Adrenal gland (tissue), 12 donors: ENCODE results near the gene PHF3. TPM values are rescaled to one million over a fixed set of nuclear protein-coding genes. Genes with fewer than 3 reads are reported as not detected.
A peak's percentile ranks its signal among the peaks of the same experiment; 100 is the strongest.

Experiments
- DNase-seq, 7 donors: peaks; one replicate each; pipeline ENCODE4 v3.0.0-alpha.2; 2019 to 2020
- H3K27ac ChIP-seq, 5 donors: fragments of 200-600 bp; sonication (generic) in 4 of 5; 1 replicate in 3 of 5; 2 replicates in 2 of 5; pipeline versions ENCODE4 v1.5.1 to v1.8.0; 2016 to 2020; ENCODE audit warnings: mild to moderate bottlenecking in 1 of 5
- H3K27me3 ChIP-seq: fragments of 200-600 bp; 2 replicates; pipeline ENCODE4 v1.8.0; 2021
- H3K36me3 ChIP-seq, 2 donors: fragments of 200-600 bp; replicated peaks in 1 of 2; 1 replicate in 1 of 2; 2 replicates in 1 of 2; pipeline versions ENCODE4 v1.5.1 to v1.8.0; 2018 to 2022
- H3K4me1 ChIP-seq, 2 donors: fragments of 200-600 bp; replicated peaks in 1 of 2; 1 replicate in 1 of 2; 2 replicates in 1 of 2; pipeline versions ENCODE4 v1.5.1 to v1.8.0; 2018 to 2021
- H3K4me3 ChIP-seq, 4 donors: fragments of 200-600 bp; sonication (generic) in 3 of 4; one replicate each; pipeline ENCODE4 v1.5.1; 2016 to 2018
- H3K9me3 ChIP-seq, 3 donors: fragments of 200-600 bp; sonication (generic) in 1 of 3; replicated peaks in 1 of 3; 1 replicate in 2 of 3; 2 replicates in 1 of 3; pipeline versions ENCODE4 v1.5.1 to v1.8.0; 2016 to 2021
- POLR2A ChIP-seq, 2 donors: fragments of 450-650 bp; IDR thresholded peaks; one replicate each; pipeline ENCODE4 v1.6.1; 2017; ENCODE audit warnings: antibody characterized with exemption in 2 of 2, mild to moderate bottlenecking in 2 of 2, moderate library complexity in 1 of 2
- WGBS, 4 donors: extraction: QIAGEN DNeasy Blood & Tissue Kit in 2 of 4; methylation state at CpG; one replicate each; pipeline versions ENCODE4 v1.1.5 to v1.1.7; 2013 to 2017; 5-methylcytosine and 5-hydroxymethylcytosine counted together
- intact Hi-C, 2 donors: fragments of 100-400 bp; cut with DNase I; formaldehyde crosslinking; loops; one replicate each; pipeline versions ENCODE4 v1.14.1 to v1.15.0; 2022 to 2023
- polyA plus RNA-seq, 3 donors: library from polyadenylated mRNA; stranded (reverse); fragments of 200-250 nt in 2 of 3; fragments of 350-450 nt in 1 of 3; fragmentation: Illumina TruSeq in 1 of 3; extraction: RNeasy Lipid Tissue Mini Kit (QIAGEN cat#74804) in 1 of 3; gene quantifications; one replicate each; pipeline ENCODE4 v1.2.3, GENCODE V29; 2013 to 2014
- total RNA-seq, 9 donors: library from RNA; depleted of rRNA in 4 of 9; stranded (reverse); fragments of >200 nt in 4 of 9; fragments of 120-200 nt in 1 of 9; fragmentation: NEBNext Ultra II Directional in 1 of 9; extraction: Animal tissue kit (Norgen Biotek cat#: 25700) in 1 of 9; gene quantifications; one replicate each; pipeline versions ENCODE4 v1.1.0 to v1.2.4, GENCODE V29; 2013 to 2023
- TF ChIP-seq, protein P1 (sequence below), 6 experiments: fragments of 450-650 bp in 4 of 6; fragments of 200-600 bp in 2 of 6; sonication (generic) in 1 of 6; IDR thresholded peaks; 1 replicate in 5 of 6; 2 replicates in 1 of 6; pipeline versions ENCODE4 v1.5.1 to v1.8.0; 2016 to 2021; ENCODE audit warnings: antibody characterized with exemption in 6 of 6, mild to moderate bottlenecking in 2 of 6, moderate library complexity in 1 of 6
- donor health status: healthy with polysubstance abuse.
- donor health status: Bipolar disorder and iron deficiency.
- donor health status: DM: yes; HTN: yes; CAD: no.
- donor health status: DM: no; HTN: no; CAD: no.
- donor health status: DM: no; HTN: no; CAD: no.
- donor health status: DM: yes; HTN: yes; CAD: no.

Gene PHF3
- total and polyA plus RNA-seq, 12 donors: 9.7 to 104 (median 57.0) TPM

DNA sequence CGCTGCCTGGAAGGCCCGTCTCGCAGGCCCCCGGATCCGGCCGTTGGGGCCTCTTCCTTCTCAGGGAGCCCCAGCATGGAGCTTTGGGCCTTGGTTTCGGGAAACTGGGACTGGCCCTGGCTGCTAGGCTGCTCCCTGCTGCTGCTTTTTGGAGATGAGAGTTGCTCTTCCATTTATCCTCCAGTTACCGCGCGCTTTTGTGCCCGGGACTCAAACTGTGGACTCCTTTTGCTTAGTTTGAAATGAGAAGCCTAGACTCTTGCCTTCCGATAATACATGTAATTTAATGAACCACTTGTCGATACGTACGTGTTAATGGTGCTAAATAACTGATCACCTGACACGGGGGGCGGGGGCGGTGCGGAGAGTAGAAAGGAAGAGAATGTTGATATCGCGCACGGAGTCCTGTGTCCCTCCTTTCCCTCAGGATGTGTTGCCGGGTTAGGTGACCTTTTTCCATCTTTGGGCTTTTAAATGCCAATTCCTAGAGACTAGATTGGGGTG, 968 bp downstream of the PHF3 start:
- Histone ChIP-seq H3K36me3 (no peaks in the 10 kb centered on the region), H3K4me1 (peaks cover 13 to 44% of the 10 kb centered on the region in 2 donors), H3K27me3 (no peaks in the 10 kb centered on the region), H3K4me3 (peak overlapping the region; percentile 81 to 91 (median 90)), H3K27ac (peak overlapping the region; percentile 80 to 97 (median 96)), H3K9me3 (no peaks in the 10 kb centered on the region)
- 0 to 1% (median 0%) methylated on average over 18 to 23 of the region's 23 CpGs for WGBS, 4 donors
- intact Hi-C loops: no loop called here
- no peak for TF ChIP-seq POLR2A (IDR thresholded peaks at IDR 0.05)
- TF ChIP-seq, protein P1, sequence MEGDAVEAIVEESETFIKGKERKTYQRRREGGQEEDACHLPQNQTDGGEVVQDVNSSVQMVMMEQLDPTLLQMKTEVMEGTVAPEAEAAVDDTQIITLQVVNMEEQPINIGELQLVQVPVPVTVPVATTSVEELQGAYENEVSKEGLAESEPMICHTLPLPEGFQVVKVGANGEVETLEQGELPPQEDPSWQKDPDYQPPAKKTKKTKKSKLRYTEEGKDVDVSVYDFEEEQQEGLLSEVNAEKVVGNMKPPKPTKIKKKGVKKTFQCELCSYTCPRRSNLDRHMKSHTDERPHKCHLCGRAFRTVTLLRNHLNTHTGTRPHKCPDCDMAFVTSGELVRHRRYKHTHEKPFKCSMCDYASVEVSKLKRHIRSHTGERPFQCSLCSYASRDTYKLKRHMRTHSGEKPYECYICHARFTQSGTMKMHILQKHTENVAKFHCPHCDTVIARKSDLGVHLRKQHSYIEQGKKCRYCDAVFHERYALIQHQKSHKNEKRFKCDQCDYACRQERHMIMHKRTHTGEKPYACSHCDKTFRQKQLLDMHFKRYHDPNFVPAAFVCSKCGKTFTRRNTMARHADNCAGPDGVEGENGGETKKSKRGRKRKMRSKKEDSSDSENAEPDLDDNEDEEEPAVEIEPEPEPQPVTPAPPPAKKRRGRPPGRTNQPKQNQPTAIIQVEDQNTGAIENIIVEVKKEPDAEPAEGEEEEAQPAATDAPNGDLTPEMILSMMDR (IDR thresholded peaks at IDR 0.05): no peak
- peak; percentile 53 to 78 (median 60) for DNase-seq

DNA sequence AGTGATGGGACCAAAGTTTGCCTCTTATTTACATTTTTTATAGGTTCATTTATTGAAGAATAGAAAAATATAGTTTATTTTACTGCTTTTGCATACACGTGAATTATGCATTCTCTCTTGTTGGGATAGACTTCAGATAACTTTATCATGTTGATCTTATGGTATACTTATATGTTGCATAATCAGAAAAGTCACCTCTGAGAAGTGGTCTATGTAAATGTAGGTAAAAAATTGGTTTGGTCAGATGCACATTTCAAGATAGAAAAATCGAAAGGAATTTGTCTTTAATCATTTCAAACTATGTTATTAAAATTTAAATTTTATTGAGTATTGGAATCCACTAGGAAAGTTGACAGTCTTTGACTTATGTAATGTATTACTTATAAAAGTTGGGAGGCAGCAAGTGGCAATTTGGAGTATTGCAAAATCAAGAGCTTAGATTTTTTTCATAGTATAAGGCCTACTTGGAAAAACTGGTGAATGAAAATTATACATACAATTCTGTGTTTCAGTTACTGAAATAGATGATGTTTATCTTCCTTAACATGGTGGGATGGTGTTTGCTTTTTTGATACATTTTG, 2.4 kb downstream of the PHF3 start:
- Histone ChIP-seq H3K4me3 (peak overlapping the region in 1 of 4 donors; percentile 81), H3K4me1 (peaks cover 13 to 48% of the 10 kb centered on the region in 2 donors), H3K36me3 (no peaks in the 10 kb centered on the region), H3K27me3 (no peaks in the 10 kb centered on the region), H3K27ac (no peak overlapping the region), H3K9me3 (no peaks in the 10 kb centered on the region)
- DNase-seq: no peak
- WGBS, 4 donors: 29 to 49% (median 35%) methylated on average over 2 of the region's 2 CpGs
- intact Hi-C loops: no loop called here
- TF ChIP-seq, protein P1 (IDR thresholded peaks at IDR 0.05): no peak
- TF ChIP-seq POLR2A (IDR thresholded peaks at IDR 0.05): no peak

DNA sequence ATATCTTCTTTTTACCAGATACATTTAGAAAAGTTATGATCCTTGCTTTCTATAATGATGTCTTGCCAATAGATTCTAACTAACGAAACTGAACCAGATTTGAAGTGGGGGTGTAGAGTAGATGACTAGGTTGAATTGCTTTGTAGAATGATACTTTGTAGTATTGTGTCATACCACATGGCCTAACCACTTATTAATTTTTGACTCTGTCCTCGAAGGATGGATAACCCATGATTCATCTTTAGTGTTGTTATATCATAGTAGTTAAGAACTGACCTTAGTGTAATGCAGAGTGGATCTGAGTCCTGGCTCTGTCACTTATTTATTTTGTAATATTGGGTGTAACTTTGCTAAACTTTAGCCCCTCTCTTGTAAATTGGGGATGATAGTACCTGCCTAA, 4.5 kb downstream of the PHF3 start:
- Histone ChIP-seq H3K4me3 (no peak overlapping the region), H3K9me3 (no peaks in the 10 kb centered on the region), H3K36me3 (no peaks in the 10 kb centered on the region), H3K4me1 (peaks cover 16 to 69% of the 10 kb centered on the region in 2 donors), H3K27me3 (no peaks in the 10 kb centered on the region), H3K27ac (no peak overlapping the region)
- intact Hi-C loops: no loop called here
- no peak for DNase-seq
- TF ChIP-seq, protein P1 (IDR thresholded peaks at IDR 0.05): no peak
- TF ChIP-seq POLR2A (IDR thresholded peaks at IDR 0.05): no peak
- WGBS, 4 donors: 13 to 37% (median 33%) methylated on average over 2 of the region's 2 CpGs

DNA sequence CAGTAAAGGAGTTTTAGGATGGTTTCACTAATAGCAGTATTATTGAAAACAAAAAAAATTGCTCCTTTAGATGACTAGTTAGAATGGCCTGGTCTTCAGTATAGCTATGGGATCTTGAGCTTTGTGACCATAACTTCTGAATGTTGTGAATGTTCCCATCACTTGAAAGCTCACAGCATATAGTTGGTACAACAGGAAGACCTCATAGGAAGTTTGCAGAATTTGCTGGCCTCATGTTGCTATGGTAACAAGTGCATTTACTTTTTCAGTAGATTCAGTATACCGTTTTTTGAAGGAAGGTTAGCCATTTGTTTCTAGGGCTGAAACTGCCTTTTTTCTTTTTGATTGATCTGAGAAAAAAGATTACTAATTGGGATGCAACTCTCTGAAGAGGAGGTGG, 8.3 kb downstream of the PHF3 start:
- Histone ChIP-seq H3K27ac (no peak overlapping the region), H3K36me3 (no peaks in the 10 kb centered on the region), H3K9me3 (no peaks in the 10 kb centered on the region), H3K27me3 (no peaks in the 10 kb centered on the region), H3K4me3 (no peak overlapping the region), H3K4me1 (peaks cover 3 to 79% of the 10 kb centered on the region in 2 donors)
- no peak for DNase-seq
- 7 to 13% (median 12%) methylated on average over 1 of the region's 1 CpG for WGBS, 4 donors
- intact Hi-C loops: no loop called here
- TF ChIP-seq, protein P1 (IDR thresholded peaks at IDR 0.05): no peak
- no peak for TF ChIP-seq POLR2A (IDR thresholded peaks at IDR 0.05)
